ENCODE data around the gene PCDH17.

- TF ChIP-seq CTCF (IDR thresholded peaks at IDR 0.05; ENCODE audit: low read depth, low read length, missing input control): no peak
- no peak for TF ChIP-seq FOXA1 (IDR thresholded peaks at IDR 0.05)
- no peak for TF ChIP-seq RAD21 (IDR thresholded peaks at IDR 0.05)
- no peak for TF ChIP-seq ATF3 (IDR thresholded peaks at IDR 0.05)
- TF ChIP-seq YY1 (IDR thresholded peaks at IDR 0.05): no peak
- no peak for TF ChIP-seq SP1 (IDR thresholded peaks at IDR 0.05)
Observed at GRCh38 chr13:57740719-57741118, 109.2 kb downstream of the PCDH17 start.
